Astrocyte of the spinal cord (primary cell): ENCODE measurements around the gene KCNS3.
A peak's percentile ranks its signal among the peaks of the same experiment; 100 is the strongest.

ENCODE experiments used
- DNase-seq: peaks from one replicate; pipeline ENCODE4 v3.0.0; 2011; ENCODE audit warnings: low read depth, low spot score
- H3K4me3 ChIP-seq: 2 replicates; pipeline ENCODE4 v1.5.1; 2011; ENCODE audit warnings: low read depth, mild to moderate bottlenecking, low read length, moderate library complexity
- in situ Hi-C: cut with HindIII; loops from 2 replicates; pipeline ENCODE4 v1.10.0; 2017; ENCODE audit warnings: low sequenced_read_pairs
- TF ChIP-seq, protein P1 (sequence below): IDR thresholded peaks from 2 replicates; pipeline ENCODE4 v1.5.1; 2012; ENCODE audit warnings: low read depth, mild to moderate bottlenecking, low read length, inconsistent platforms

The KCNS3 gene

DNA sequence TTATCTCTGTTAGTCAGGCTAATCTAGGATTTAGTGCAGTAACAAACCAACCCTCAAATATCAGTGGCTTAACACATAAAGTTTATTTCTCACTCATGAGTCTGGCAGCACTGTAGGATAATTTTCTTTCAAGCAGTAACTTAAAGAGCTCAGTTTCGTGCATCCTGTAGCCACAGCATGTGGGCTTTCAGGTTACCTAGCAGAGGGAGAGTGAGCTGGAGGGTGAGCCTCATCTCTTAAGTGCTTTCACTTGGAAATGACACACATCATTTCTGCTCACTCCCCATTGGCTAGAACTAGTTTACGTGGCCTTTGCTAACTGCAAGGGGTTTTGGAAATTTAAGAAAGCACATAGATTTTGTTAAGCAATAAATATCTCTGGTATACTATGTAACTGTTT is 96.9 kb downstream of the KCNS3 start:
- no peak for DNase-seq
- in situ Hi-C loops = no loop called here
- TF ChIP-seq, protein P1, sequence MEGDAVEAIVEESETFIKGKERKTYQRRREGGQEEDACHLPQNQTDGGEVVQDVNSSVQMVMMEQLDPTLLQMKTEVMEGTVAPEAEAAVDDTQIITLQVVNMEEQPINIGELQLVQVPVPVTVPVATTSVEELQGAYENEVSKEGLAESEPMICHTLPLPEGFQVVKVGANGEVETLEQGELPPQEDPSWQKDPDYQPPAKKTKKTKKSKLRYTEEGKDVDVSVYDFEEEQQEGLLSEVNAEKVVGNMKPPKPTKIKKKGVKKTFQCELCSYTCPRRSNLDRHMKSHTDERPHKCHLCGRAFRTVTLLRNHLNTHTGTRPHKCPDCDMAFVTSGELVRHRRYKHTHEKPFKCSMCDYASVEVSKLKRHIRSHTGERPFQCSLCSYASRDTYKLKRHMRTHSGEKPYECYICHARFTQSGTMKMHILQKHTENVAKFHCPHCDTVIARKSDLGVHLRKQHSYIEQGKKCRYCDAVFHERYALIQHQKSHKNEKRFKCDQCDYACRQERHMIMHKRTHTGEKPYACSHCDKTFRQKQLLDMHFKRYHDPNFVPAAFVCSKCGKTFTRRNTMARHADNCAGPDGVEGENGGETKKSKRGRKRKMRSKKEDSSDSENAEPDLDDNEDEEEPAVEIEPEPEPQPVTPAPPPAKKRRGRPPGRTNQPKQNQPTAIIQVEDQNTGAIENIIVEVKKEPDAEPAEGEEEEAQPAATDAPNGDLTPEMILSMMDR = no peak
- no peak overlapping the region for H3K4me3 ChIP-seq

DNA sequence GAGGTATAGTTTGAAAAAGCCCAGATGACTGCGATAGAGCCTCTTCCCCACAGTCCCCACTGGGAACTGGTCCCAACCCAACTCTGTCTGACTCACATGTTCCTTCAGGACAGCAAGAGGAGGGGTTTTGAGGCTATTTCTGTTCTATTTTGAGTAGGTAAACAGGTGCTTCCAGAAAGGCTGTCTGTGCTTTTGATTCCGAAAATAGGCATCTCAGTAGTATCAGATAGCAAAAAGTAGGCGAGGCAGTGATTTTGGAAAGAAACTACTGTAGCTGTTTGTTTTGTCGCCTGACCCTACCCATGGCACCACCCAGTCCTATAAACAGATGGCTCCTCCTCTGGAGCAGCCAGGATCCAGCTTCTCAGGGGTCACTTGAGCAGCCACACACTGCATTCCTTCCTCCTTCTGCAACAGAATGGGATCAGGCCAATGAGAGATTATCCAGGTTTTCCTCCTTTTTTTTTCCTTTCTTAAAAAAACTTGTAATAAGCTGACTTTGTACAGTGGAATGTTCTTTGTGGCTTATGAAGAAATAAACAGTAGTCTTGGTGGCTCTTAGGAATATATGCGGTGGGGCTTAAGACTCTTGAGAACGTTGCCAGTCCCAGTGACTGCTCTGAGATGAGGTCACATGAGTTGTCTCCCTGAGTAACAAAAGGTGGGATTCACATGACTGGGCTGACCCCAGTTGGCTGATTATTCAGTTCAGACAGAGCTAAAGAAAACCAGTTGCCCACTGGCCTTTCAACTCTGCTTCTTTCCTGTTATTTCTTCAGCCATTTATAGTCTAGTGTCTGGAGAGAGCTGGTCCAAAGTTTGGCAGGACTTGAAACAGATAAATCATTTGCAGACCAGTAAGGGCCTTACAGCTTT is 98.6 kb downstream of the KCNS3 start:
- DNase-seq = peak; percentile 99
- H3K4me3 ChIP-seq = no peak overlapping the region
- in situ Hi-C loops = no loop called here
- TF ChIP-seq, protein P1 = no peak

DNA sequence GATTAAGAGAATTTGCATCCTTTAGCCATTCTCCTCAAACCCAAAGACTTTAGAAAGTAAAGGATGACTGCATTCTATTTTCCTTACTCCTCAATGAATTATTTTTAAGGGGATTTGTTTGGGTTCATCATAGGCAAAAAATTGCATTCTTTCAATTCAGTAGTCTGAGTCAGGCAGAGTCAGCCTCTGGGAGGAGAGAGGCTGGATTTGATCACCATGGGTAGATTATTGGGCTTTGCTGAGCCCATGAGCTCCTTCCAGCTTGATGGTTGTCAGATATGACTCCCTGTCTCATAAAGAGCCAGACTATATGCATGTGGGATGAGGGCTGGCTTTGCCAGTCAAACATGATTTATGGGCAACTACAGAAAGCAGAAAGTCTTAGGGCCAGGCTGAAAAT is 101.2 kb downstream of the KCNS3 start:
- in situ Hi-C loops = no loop called here
- peak; percentile 53 for DNase-seq
- H3K4me3 ChIP-seq = no peak overlapping the region
- TF ChIP-seq, protein P1 = no peak

DNA sequence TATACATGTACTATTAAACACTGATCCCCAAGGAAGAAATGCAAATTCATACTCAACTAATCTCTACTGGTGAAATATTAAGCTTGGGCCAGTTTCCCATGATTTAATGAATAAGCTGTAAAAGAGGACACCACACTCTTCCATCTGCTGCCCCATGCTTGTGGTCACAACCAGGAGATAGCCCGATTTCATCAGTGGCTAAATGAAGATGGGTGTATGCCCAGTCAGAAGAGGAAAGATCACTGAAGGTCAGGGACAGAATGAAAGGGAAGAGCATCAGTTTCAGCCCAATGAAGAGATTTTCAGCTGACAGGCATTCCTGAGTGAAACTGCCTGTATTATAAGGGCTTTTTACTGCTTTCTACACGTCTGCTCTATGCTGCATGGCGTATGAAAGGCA is 103.5 kb downstream of the KCNS3 start:
- H3K4me3 ChIP-seq = no peak overlapping the region
- DNase-seq = no peak
- in situ Hi-C loops = no loop called here
- TF ChIP-seq, protein P1 = no peak
